ENCODE results near the gene MYOG. TPM values are rescaled to one million over a fixed set of nuclear protein-coding genes. Genes with fewer than 3 reads are reported as not detected.

Gene MYOG
- total and polyA plus RNA-seq, 2 experiments from 2014 or later = not detected

- TF ChIP-seq ZNF462 (CRISPR knock-in tag; IDR thresholded peaks at IDR 0.05) (no peak), POLR2AphosphoS5 (IDR thresholded peaks at IDR 0.05; ENCODE audit: low read depth) (no peak), CTCF (conservative IDR thresholded peaks at IDR 0.05; ENCODE audit: low read depth in 2 of 2) (no peak)
These were observed 6.0 kb upstream of the MYOG start (continued) for GRCh38 chr1:203091761-203092330.

- no peak overlapping the region for H3K27ac Mint-ChIP-seq
- Histone ChIP-seq H3K4me1 (ENCODE audit: insufficient read depth) (no peaks in the 10 kb centered on the region), H3F3A (replicated peaks; ENCODE audit: low read depth) (no peaks in the 10 kb centered on the region), H3K36me3 (ENCODE audit: insufficient read depth) (peaks cover 3% of the 10 kb centered on the region; the same call in 1 of the 2 replicates), H3K27ac (ENCODE audit: low read depth) (no peak overlapping the region), H3K27me3 (ENCODE audit: insufficient read depth) (no peaks in the 10 kb centered on the region), H3K4me2 (no peak overlapping the region), H2AFZ (no peak overlapping the region), H4K20me1 (replicated peaks; ENCODE audit: insufficient read depth) (no peaks in the 10 kb centered on the region), H3K79me2 (replicated peaks; ENCODE audit: insufficient read depth) (no peaks in the 10 kb centered on the region), H3K4me3 (no peak overlapping the region), H3K9me2 (ENCODE audit: insufficient read depth) (peaks cover 3% of the 10 kb centered on the region; the same call in 1 of the 2 replicates)
- peaks cover 17% of the 10 kb centered on the region for H3K9me3 Mint-ChIP-seq
- peaks cover 8% of the 10 kb centered on the region for H3K27me3 Mint-ChIP-seq (ENCODE audit: insufficient read depth, low read depth, poor library complexity)
- no peak for ATAC-seq
- DNase-seq (ENCODE audit: low spot score) = no peak
- peaks cover 22% of the 10 kb centered on the region for H3K4me1 Mint-ChIP-seq
- H3K36me3 Mint-ChIP-seq (ENCODE audit: low read depth) = peaks cover 10% of the 10 kb centered on the region
- no peak overlapping the region for H3K4me3 Mint-ChIP-seq
- TF ChIP-seq CTCF (conservative IDR thresholded peaks at IDR 0.05; ENCODE audit: low read depth in 2 of 2) (no peak), REST (IDR thresholded peaks at IDR 0.05; ENCODE audit: unreplicated experiment) (no peak), JUNB (IDR thresholded peaks at IDR 0.05; ENCODE audit: unreplicated experiment) (no peak), CREB1 (CRISPR knock-in tag; IDR thresholded peaks at IDR 0.05; ENCODE audit: low read depth) (no peak), POLR2AphosphoS5 (IDR thresholded peaks at IDR 0.05; ENCODE audit: low read depth) (no peak), ZNF114 (CRISPR knock-in tag; IDR thresholded peaks at IDR 0.05) (no peak), ETS1 (IDR thresholded peaks at IDR 0.05) (no peak), NANOG (IDR thresholded peaks at IDR 0.05; ENCODE audit: borderline replicate concordance) (no peak), STAT1 (IDR thresholded peaks at IDR 0.05; ENCODE audit: unreplicated experiment) (no peak)
These were observed 5.3 kb upstream of the MYOG start for GRCh38 chr1:203091199-203091477.
